Activated naive CD4-positive, alpha-beta T cell treated with anti-CD3 and anti-CD28 coated beads for 36 hours (primary cell): Measurements from ENCODE around the gene USPL1. TPM values are rescaled to one million over a fixed set of nuclear protein-coding genes. Genes with fewer than 3 reads are reported as not detected.

Source experiments
- CTCF ChIA-PET: fragments of 350-600 bp; sonication (Branson Sonifier 250); formaldehyde crosslinking; loops from one replicate; lab custom pipeline; 2021; ENCODE audit warnings: antibody characterized with exemption; lab: Charles Lee
- DNase-seq: peaks from one replicate; pipeline ENCODE4 v3.0.0-alpha.2; 2020
- H3K27ac Mint-ChIP-seq: one replicate; pipeline ENCODE4 v1.8.0; 2021; ENCODE audit warnings: mild to moderate bottlenecking, mixed read lengths
- H3K27me3 Mint-ChIP-seq: one replicate; pipeline ENCODE4 v1.8.0; 2021; ENCODE audit warnings: low read depth, mixed read lengths
- H3K36me3 Mint-ChIP-seq: one replicate; pipeline ENCODE4 v1.8.0; 2021; ENCODE audit warnings: low read depth, mixed read lengths
- H3K4me1 Mint-ChIP-seq: one replicate; pipeline ENCODE4 v1.8.0; 2021; ENCODE audit warnings: low read depth, mixed read lengths
- H3K4me3 Mint-ChIP-seq: one replicate; pipeline ENCODE4 v1.8.0; 2021; ENCODE audit warnings: mild to moderate bottlenecking, moderate library complexity, mixed read lengths
- H3K9me3 Mint-ChIP-seq: one replicate; pipeline ENCODE4 v1.8.0; 2021; ENCODE audit warnings: mixed read lengths
- intact Hi-C: fragments of 100-400 bp; cut with micrococcal nuclease; formaldehyde crosslinking; loops from one replicate; pipeline ENCODE4 v1.15.1; 2023
- total RNA-seq, 2 experiments: library from RNA; stranded (reverse); gene quantifications; one replicate each; pipeline ENCODE4 v1.2.3, GENCODE V29; 2021

USPL1 gene
- total RNA-seq, 2 experiments from 2014 or later = 10.7 to 11.3 TPM

- no peak overlapping the region for H3K4me3 Mint-ChIP-seq
- intact Hi-C loops = no loop called here
- no peaks in the 10 kb centered on the region for H3K27me3 Mint-ChIP-seq
- H3K9me3 Mint-ChIP-seq = no peaks in the 10 kb centered on the region
- no peaks in the 10 kb centered on the region for H3K4me1 Mint-ChIP-seq
- no peaks in the 10 kb centered on the region for H3K36me3 Mint-ChIP-seq
- no peak overlapping the region for H3K27ac Mint-ChIP-seq
- no peak for DNase-seq
- CTCF ChIA-PET = interaction anchor here (0.7 to 1.0 kb wide), 3 partner anchors 23 to 572 kb away, joined by 3 read pairs; no protein-coding TSS in a partner anchor
These were observed 86.9 kb downstream of the USPL1 start for GRCh38 chr13:30704596-30704995.

DNA sequence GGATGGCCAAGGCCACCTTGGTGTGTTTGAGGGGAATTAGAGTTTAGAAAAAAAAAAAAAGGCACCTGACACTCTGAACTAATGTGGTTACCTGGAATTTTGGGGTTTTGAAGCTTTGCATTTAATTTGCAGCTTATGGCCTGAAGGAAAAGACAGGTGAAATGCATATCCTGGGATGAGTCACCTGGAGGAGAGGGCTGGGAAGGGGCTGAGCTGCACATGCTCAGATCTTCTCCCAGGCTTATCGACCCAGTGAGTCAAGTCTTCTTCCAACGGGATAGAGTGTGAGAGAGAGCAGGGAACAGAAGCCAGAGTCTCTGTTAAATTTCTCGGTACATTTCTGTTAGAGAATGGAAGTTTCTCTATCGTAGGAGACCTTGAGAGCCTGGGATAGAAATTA, 88.0 kb downstream of the USPL1 start:
- H3K4me3 Mint-ChIP-seq = no peak overlapping the region
- intact Hi-C loops = no loop called here
- no peaks in the 10 kb centered on the region for H3K4me1 Mint-ChIP-seq
- no peak for DNase-seq
- H3K36me3 Mint-ChIP-seq = no peaks in the 10 kb centered on the region
- CTCF ChIA-PET = interaction anchor here (0.9 to 1.0 kb wide), 2 partner anchors 24 to 573 kb away, joined by 3 read pairs; no protein-coding TSS in a partner anchor
- no peaks in the 10 kb centered on the region for H3K9me3 Mint-ChIP-seq
- H3K27me3 Mint-ChIP-seq = no peaks in the 10 kb centered on the region
- H3K27ac Mint-ChIP-seq = no peak overlapping the region

DNA sequence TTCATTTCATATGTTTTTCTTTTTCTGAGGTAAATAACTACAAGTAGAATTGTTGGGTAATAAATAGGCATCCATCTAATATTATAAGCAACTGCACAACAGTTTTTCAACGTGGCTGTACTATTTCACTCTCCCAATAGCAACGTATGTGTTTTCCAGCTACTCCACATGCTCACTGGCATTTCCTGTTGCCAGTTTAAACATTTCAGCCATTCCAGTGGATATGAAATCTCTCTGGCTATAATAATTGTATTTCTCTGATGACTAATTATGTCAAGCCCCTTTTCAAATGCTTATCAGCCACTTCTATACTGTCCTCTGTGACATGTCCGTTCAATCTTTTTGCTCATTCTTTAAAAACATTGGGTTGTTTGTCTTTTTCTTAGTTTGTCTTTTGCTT, 90.8 kb downstream of the USPL1 start:
- CTCF ChIA-PET = interaction anchor here (1.1 kb wide), 1 partner anchor 44 kb away, joined by 4 read pairs; no protein-coding TSS in a partner anchor
- H3K4me1 Mint-ChIP-seq = peaks cover 4% of the 10 kb centered on the region
- H3K9me3 Mint-ChIP-seq = no peaks in the 10 kb centered on the region
- no peaks in the 10 kb centered on the region for H3K36me3 Mint-ChIP-seq
- H3K4me3 Mint-ChIP-seq = no peak overlapping the region
- no peak overlapping the region for H3K27ac Mint-ChIP-seq
- peaks cover 2% of the 10 kb centered on the region for H3K27me3 Mint-ChIP-seq
- intact Hi-C loops = no loop called here
- no peak for DNase-seq

Other genes starting within 250 kb of the USPL1 start
- gene UBE2L5, start 195.4 kb upstream of the USPL1 start, total RNA-seq = not detected
- 100 to 1,000 TPM; 686 to 722 TPM for gene HMGB1, start 152.0 kb upstream of the USPL1 start, total RNA-seq
- gene ALOX5AP, start 117.6 kb downstream of the USPL1 start, total RNA-seq = 10 to 100 TPM; 21.3 to 21.7 TPM